Right lobe of liver (tissue), 6 donors: Measurements from ENCODE around the gene SEC16B. TPM values are rescaled to one million over a fixed set of nuclear protein-coding genes. Genes with fewer than 3 reads are reported as not detected.
"Not testable (repeated sequence)": the region's sequence is repeated elsewhere in the genome, so short reads cannot be mapped to it uniquely, and the experiment has no call there.

ENCODE experiments used
- ATAC-seq, 4 donors: fragments of 200-7000 bp; cut with Tn5 transposase; one replicate each; pipeline ENCODE4 v1.9.1; 2020; ENCODE audit warnings: mild to moderate bottlenecking in 4 of 4, moderate library complexity in 4 of 4
- DNase-seq, 3 donors: peaks; one replicate each; pipeline ENCODE4 v3.0.0-alpha.2; 2020
- H3K27ac ChIP-seq, 3 donors: fragments of 200-600 bp; one replicate each; pipeline ENCODE4 v1.8.0; 2022
- H3K27me3 ChIP-seq, 2 donors: fragments of 200-600 bp; one replicate each; pipeline ENCODE4 v1.8.0; 2022
- H3K36me3 ChIP-seq, 4 donors: fragments of 200-600 bp; sonication (generic) in 1 of 4; one replicate each; pipeline versions ENCODE4 v1.5.1 to v1.8.0; 2017 to 2022; ENCODE audit warnings: control low read depth in 1 of 4
- H3K4me1 ChIP-seq, 4 donors: fragments of 200-600 bp; sonication (generic) in 1 of 4; one replicate each; pipeline versions ENCODE4 v1.5.1 to v1.8.0; 2017 to 2022; ENCODE audit warnings: control low read depth in 1 of 4
- H3K4me3 ChIP-seq, 3 donors: fragments of 200-600 bp; one replicate each; pipeline ENCODE4 v1.8.0; 2022
- H3K9me3 ChIP-seq, 4 donors: fragments of 200-600 bp; sonication (generic) in 1 of 4; one replicate each; pipeline versions ENCODE4 v1.5.1 to v1.8.0; 2017 to 2022; ENCODE audit warnings: control low read depth in 1 of 4
- CTCF ChIP-seq, 4 donors: fragments of 200-600 bp in 3 of 4; fragments of 450-650 bp in 1 of 4; IDR thresholded peaks; one replicate each; pipeline versions ENCODE4 v1.5.1 to v1.8.0; 2016 to 2022; ENCODE audit warnings: antibody characterized with exemption in 4 of 4, mild to moderate bottlenecking in 2 of 4
- POLR2A ChIP-seq: fragments of 450-650 bp; IDR thresholded peaks from one replicate; pipeline ENCODE4 v1.6.1; 2017; ENCODE audit warnings: antibody characterized with exemption, mild to moderate bottlenecking
- WGBS: methylation state at CpG from one replicate; pipeline ENCODE4 v1.1.6; 2018; ENCODE audit warnings: low coverage, low lambda C conversion rate; ENCODE audit not compliant: insufficient coverage; ENCODE audit errors: missing lambda C conversion rate; 5-methylcytosine and 5-hydroxymethylcytosine counted together
- intact Hi-C, 2 donors: fragments of 100-400 bp; cut with DNase I; formaldehyde crosslinking; loops; one replicate each; pipeline versions ENCODE4 v1.11.2 to v1.14.1; 2022
- total RNA-seq, 6 experiments: library from RNA; depleted of rRNA in 2 of 6; stranded (reverse); fragments of >200 nt in 2 of 6; fragmentation: NEBNext Ultra II Directional in 3 of 6; extraction: Animal tissue kit (Norgen Biotek cat#: 25700) in 3 of 6; gene quantifications; one replicate each; pipeline versions ENCODE4 v1.1.0 to v1.2.4, GENCODE V29; 2016 to 2023
- donor health status: DM: no; HTN: yes; CAD: no.
- donor health status: DM: no; HTN: no; CAD: no.
- donor health status: DM: no; HTN: no; CAD: no.
- donor health status: DM: no; HTN: yes; CAD: no.
- donor health status: DM: no; HTN: yes; CAD: no.

The SEC16B gene
- total RNA-seq, 6 experiments from 2014 or later, result 16.4 to 69.7 (median 39.9) TPM

GRCh38 chr1:177995369-177995768 lies 25.5 kb upstream of the SEC16B start:
- ATAC-seq, result no peak
- Histone ChIP-seq H3K4me1 (no peaks in the 10 kb centered on the region), H3K27ac (no peak overlapping the region), H3K4me3 (no peak overlapping the region), H3K9me3 (no peaks in the 10 kb centered on the region), H3K27me3 (no peaks in the 10 kb centered on the region), H3K36me3 (no peaks in the 10 kb centered on the region)
- intact Hi-C loops, result no loop called here
- no peak for DNase-seq
- 94% methylated on average over 5 of the region's 5 CpGs for WGBS
- no peak for TF ChIP-seq POLR2A
- TF ChIP-seq CTCF (IDR thresholded peaks at IDR 0.05), result no peak

DNA sequence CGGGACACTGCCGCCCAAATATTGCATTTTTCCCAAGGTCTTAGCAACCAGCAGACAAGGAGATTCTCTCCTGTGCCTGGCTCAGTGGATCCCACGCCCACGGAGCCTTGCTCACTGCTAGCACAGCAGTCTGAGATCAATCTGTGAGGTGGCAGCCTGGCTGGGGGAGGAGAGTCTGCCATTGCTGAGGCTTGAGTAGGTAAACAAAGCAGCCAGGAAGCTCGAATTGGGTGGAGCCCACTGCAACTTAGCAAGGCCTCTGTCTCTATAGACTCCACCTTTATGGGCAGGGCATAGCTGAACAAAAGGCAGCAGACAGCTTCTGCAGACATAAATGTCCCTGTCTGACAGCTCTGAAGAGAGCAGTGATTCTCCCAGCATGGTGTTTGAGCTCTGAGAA lies 16.4 kb upstream of the SEC16B start:
- H3K4me1 ChIP-seq, intact Hi-C loops, H3K4me3 ChIP-seq, H3K27me3 ChIP-seq, H3K27ac ChIP-seq, ATAC-seq, H3K36me3 ChIP-seq, DNase-seq, H3K9me3 ChIP-seq: not testable (repeated sequence)
- 71% methylated on average over 5 of the region's 5 CpGs for WGBS

DNA sequence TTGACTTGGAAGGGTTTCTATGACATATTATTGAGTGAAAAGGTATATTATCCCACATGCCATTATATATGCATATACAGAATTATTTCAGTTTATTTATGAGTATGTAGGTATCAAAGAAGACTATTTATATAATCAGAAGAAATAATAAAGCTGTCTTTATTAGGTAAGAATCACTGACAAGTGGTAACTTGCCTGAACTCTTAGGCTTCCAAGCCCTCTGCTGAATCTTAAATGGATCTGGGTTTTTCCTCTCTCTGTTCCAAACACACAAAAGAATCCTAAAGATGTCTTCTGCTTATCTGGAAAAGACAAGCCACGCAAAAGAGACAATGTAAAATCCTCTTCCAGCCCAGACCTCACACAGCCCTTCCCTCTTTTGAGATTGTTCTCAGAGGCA lies 14.9 kb upstream of the SEC16B start:
- Histone ChIP-seq H3K4me3 (no peak overlapping the region), H3K9me3 (no peaks in the 10 kb centered on the region), H3K27ac (no peak overlapping the region), H3K36me3 (peaks cover 0 to 3% (median 0%) of the 10 kb centered on the region in 4 donors), H3K27me3 (no peaks in the 10 kb centered on the region), H3K4me1 (no peaks in the 10 kb centered on the region)
- intact Hi-C loops, result no loop called here
- DNase-seq, result no peak
- 80% methylated on average over 1 of the region's 1 CpG for WGBS
- TF ChIP-seq CTCF (IDR thresholded peaks at IDR 0.05) (no peak), POLR2A (no peak)
- ATAC-seq, result no peak

GRCh38 chr1:177984136-177984525 lies 14.3 kb upstream of the SEC16B start:
- WGBS, result 75% methylated on average over 3 of the region's 3 CpGs
- H3K27ac ChIP-seq, result no peak overlapping the region
- no peaks in the 10 kb centered on the region for H3K27me3 ChIP-seq
- H3K36me3 ChIP-seq, result peaks cover 0 to 3% (median 0%) of the 10 kb centered on the region in 4 donors
- TF ChIP-seq POLR2A (no peak), CTCF (IDR thresholded peaks at IDR 0.05) (no peak)
- no peaks in the 10 kb centered on the region for H3K9me3 ChIP-seq
- H3K4me1 ChIP-seq, result no peaks in the 10 kb centered on the region
- ATAC-seq (no peak), DNase-seq (no peak)
- intact Hi-C loops, result no loop called here
- no peak overlapping the region for H3K4me3 ChIP-seq

DNA sequence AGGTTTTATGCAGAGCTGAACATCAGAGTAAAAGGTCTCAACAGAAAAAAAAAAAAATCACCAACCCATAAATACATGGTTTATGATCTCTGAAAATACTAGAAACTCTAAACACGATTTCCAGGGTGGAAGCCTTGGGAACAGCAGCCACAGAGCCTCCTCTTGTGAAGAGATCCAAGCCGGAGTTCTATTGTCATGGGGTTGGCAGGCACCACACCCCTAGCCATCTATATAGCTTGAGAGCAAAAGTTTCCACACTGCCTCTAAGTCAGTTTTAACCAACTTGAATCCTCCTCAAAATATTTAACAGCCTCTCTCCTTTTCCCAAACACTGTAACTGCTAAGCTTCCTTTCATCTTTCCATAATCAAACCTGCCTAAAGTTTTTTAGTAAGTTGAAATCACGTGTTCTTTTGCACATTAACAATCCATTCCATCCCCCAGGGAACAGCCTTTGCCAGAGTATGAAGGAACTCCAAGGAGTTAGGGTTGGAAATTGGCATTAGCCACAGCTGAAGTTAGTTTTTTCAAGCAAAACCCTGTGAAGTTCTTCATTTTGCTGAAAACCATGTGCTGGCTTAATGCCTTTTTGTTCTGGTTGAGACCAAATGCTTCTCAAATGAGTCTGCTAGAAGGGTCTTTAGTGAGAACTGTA lies 13.8 kb upstream of the SEC16B start:
- no peak for DNase-seq
- ATAC-seq, result no peak
- H3K4me3 ChIP-seq, result no peak overlapping the region
- no peaks in the 10 kb centered on the region for H3K27me3 ChIP-seq
- H3K27ac ChIP-seq, result no peak overlapping the region
- no peaks in the 10 kb centered on the region for H3K4me1 ChIP-seq
- no peaks in the 10 kb centered on the region for H3K9me3 ChIP-seq
- peaks cover 0 to 3% (median 0%) of the 10 kb centered on the region in 4 donors for H3K36me3 ChIP-seq
- intact Hi-C loops, result no loop called here
- WGBS, result 82% methylated on average over 3 of the region's 3 CpGs
- TF ChIP-seq POLR2A (no peak), CTCF (IDR thresholded peaks at IDR 0.05) (no peak)
